Mucosa of stomach (tissue), 1 donor: ENCODE measurements around the gene CHKA.

ENCODE experiments used
- H3K27me3 ChIP-seq: one replicate; pipeline ENCODE4 v1.7.0; 2013; ENCODE audit warnings: mild to moderate bottlenecking, low read length; ENCODE audit not compliant: control insufficient read depth, insufficient read depth
- H3K36me3 ChIP-seq: one replicate; pipeline ENCODE4 v1.7.0; 2013; ENCODE audit warnings: low read length; ENCODE audit not compliant: control insufficient read depth, insufficient read depth
- H3K4me1 ChIP-seq: one replicate; pipeline ENCODE4 v1.7.0; 2013; ENCODE audit warnings: mild to moderate bottlenecking, low read length; ENCODE audit not compliant: control insufficient read depth, insufficient read depth
- H3K4me3 ChIP-seq: one replicate; pipeline ENCODE4 v1.7.0; 2013; ENCODE audit warnings: low read length
- H3K9ac ChIP-seq: one replicate; pipeline ENCODE4 v1.7.0; 2013; ENCODE audit warnings: mild to moderate bottlenecking, low read length, moderate library complexity
- H3K9me3 ChIP-seq: one replicate; pipeline ENCODE4 v1.7.0; 2013; ENCODE audit warnings: mild to moderate bottlenecking, low read length, moderate library complexity; ENCODE audit not compliant: control insufficient read depth
- donor health status: Pancreatic carcinoma.

CHKA gene

DNA sequence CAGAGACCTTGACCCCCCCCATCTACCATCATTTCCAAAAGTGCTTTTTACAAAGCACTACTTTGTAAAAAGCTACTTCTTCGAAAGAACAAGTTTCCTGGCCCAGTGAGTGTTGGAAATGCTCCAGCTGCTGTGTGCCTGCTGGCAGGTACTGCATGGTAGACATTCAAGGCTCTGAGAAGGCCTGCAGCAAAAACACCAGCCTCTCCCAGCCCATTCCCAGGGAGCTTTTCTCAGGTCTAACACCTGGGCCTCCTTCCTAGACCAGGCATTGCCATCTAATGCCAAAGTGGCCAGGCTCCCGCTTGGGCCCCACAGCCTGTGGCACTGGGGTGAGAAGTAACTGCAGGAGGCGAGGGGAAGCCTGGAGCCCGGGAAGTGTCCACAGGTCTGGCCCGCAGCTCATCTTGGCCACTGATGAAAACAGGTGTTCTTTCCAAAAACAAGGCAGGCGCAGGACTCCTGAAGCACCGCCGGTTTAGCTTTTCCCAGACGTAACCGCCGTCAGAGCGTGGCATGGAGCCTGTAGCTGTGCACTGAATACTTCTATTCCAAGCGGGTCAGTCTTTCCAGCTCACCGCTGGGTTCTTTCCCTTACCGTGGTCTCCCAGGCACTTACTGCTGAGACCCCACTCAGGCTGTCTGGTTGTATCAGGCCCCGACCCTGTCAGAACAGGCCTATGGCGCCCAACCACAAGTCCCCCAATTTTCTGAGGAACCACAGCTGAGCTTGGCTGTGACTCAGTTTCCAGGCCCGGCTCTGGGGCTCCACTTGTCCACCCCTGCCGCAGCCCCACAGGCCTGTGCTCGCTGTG is 83.6 kb downstream of the CHKA start:
- H3K36me3 ChIP-seq: peaks cover 9% of the 10 kb centered on the region

DNA sequence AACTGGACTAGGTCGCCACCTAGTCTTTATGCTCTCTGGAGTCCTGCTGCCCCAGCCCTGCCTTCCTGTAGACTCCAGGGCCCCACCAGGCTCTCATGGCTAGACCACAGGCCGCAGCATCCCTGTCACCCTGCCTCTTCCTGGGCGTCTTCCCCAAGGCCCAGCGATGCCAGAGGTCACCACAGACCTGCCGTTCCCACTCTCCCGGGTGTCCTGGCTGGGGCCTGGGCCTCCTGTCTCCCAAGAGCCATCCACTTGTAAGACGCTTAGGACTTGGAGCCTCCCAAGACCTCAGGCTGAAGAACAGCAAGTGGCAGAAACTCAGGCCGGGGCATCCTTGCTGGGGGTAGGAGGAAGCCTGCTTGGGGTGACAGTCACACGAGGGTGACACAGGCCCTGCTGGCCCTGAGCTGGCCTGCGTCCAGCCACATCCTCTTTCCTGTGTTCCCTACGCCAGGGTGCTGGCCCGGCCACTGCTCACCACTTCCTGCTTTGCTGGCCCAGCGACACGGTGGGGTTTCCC is 84.4 kb downstream of the CHKA start:
- H3K27me3 ChIP-seq: no peaks in the 10 kb centered on the region
- peaks cover 9% of the 10 kb centered on the region for H3K36me3 ChIP-seq
- H3K4me3 ChIP-seq: no peak overlapping the region
- peak overlapping the region; percentile 3 for H3K9ac ChIP-seq
- no peaks in the 10 kb centered on the region for H3K9me3 ChIP-seq
- H3K4me1 ChIP-seq: peaks cover 58% of the 10 kb centered on the region

More for the DNA sequence above, 83.6 kb downstream of the CHKA start:
- H3K27me3 ChIP-seq: no peaks in the 10 kb centered on the region
- H3K4me3 ChIP-seq: no peak overlapping the region
- H3K4me1 ChIP-seq: peaks cover 49% of the 10 kb centered on the region
- H3K9me3 ChIP-seq: no peaks in the 10 kb centered on the region
- H3K9ac ChIP-seq: peak overlapping the region; percentile 95

GRCh38 chr11:68036141-68036716 is 85.0 kb downstream of the CHKA start:
- Histone ChIP-seq H3K9ac (peak overlapping the region; percentile 3), H3K9me3 (no peaks in the 10 kb centered on the region), H3K36me3 (peaks cover 9% of the 10 kb centered on the region), H3K4me3 (no peak overlapping the region), H3K4me1 (peaks cover 63% of the 10 kb centered on the region), H3K27me3 (no peaks in the 10 kb centered on the region)

DNA sequence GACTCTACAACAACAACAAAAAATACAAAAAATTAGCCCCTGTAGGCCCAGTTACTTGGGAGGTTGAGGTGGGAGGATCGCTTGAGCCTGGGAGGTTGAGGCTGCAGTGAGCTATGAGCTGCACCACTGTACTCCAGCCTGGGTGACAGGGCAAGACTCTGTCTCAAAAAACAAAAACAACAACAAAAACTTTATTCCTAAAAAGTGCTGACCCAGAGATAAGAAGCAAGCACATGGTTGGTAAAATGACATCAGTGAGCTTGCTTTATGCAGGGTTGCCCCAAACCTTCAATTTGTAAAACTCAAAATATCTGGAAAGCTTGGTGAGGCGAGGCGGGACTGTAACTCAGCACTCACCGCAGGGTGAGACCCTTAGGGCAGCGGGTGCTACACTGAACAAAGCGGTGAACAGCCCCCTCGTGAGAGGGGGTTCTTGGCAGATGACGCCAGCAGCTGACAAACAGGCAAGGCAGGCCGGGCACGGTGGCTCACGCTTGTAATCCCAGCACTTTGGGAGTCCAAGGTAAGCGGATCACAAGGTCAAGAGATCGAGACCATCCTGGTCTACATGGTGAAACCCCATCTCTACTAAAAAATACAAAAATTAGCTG is 85.8 kb downstream of the CHKA start:
- H3K9me3 ChIP-seq: no peaks in the 10 kb centered on the region
- H3K36me3 ChIP-seq: peaks cover 9% of the 10 kb centered on the region
- H3K4me3 ChIP-seq: no peak overlapping the region
- no peaks in the 10 kb centered on the region for H3K27me3 ChIP-seq
- peaks cover 58% of the 10 kb centered on the region for H3K4me1 ChIP-seq
- H3K9ac ChIP-seq: no peak overlapping the region

DNA sequence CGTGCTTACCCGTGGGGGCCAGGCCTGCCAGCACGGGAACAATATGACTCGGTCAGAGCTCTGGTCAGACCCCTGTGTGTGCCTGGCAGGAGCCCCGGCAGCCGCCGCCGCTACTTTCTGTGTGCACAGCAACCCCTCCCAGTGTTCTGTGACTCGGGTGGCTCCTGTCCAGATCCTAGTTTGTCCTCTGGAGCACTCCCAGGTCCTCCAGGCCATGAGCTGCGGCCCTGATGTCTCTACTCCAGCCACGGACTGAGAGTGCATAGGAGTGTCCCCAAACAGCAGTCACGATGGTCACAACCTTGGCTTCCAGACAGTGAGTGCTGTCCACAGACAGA is 87.5 kb downstream of the CHKA start:
- Histone ChIP-seq H3K27me3 (no peaks in the 10 kb centered on the region), H3K36me3 (peaks cover 9% of the 10 kb centered on the region), H3K9me3 (no peaks in the 10 kb centered on the region), H3K4me3 (no peak overlapping the region), H3K4me1 (peaks cover 47% of the 10 kb centered on the region), H3K9ac (no peak overlapping the region)

GRCh38 chr11:68032997-68033707 is 88.0 kb downstream of the CHKA start:
- H3K4me1 ChIP-seq: peaks cover 42% of the 10 kb centered on the region
- H3K36me3 ChIP-seq: peaks cover 9% of the 10 kb centered on the region
- no peaks in the 10 kb centered on the region for H3K9me3 ChIP-seq
- H3K4me3 ChIP-seq: no peak overlapping the region
- H3K27me3 ChIP-seq: no peaks in the 10 kb centered on the region
- H3K9ac ChIP-seq: no peak overlapping the region

GRCh38 chr11:68032003-68032402 is 89.2 kb downstream of the CHKA start:
- Histone ChIP-seq H3K27me3 (no peaks in the 10 kb centered on the region), H3K9ac (no peak overlapping the region), H3K4me1 (peaks cover 30% of the 10 kb centered on the region), H3K9me3 (no peaks in the 10 kb centered on the region), H3K4me3 (no peak overlapping the region), H3K36me3 (peaks cover 9% of the 10 kb centered on the region)

GRCh38 chr11:68031144-68031464 is 90.1 kb downstream of the CHKA start:
- peak overlapping the region; percentile 94 for H3K9ac ChIP-seq
- peaks cover 29% of the 10 kb centered on the region for H3K4me1 ChIP-seq
- no peaks in the 10 kb centered on the region for H3K27me3 ChIP-seq
- peaks cover 9% of the 10 kb centered on the region for H3K36me3 ChIP-seq
- peak overlapping the region; percentile 99 for H3K4me3 ChIP-seq
- H3K9me3 ChIP-seq: no peaks in the 10 kb centered on the region

DNA sequence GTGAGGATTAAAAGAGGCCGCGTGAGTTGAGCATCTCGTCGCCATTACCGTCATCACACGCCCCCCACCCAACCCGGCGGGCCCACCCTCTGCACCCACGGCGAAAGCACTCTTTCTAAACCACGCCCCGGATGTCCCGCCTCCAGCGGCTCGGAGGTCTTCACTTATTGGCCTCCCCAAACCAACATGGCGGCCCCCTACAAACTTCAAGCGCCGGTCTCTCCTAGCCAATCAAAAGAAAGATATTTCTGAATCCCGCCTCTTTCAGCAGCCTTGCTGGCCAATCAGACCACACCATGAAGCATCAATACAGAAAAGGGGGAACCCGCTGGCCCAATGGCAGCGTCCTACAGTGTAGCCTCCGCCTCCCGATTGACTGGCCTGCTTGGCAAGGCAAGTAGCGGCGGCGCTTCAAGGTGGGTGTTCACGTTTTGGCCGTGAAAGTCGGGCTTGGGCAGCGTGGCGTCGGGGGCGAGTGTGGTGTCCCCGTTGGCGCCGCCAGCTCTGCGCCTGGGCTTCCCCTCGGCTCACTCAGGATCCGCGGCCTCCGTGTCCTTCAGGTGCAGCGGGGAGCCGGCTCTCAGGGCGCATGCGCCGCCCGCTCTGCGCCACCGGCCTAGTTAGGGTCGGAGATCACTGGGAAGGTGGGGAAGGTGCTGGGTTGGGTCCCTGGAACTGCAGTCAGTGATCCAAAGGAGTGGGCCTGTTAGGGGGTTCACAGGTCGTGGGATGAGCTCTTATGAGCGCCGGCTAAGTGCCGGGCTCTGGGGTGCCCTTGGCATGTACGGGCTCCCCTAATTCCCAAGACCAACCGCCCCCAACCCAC is 90.7 kb downstream of the CHKA start, which contains the start of gene NDUFS8:
TSS of gene NDUFS8 (plus strand) at position 364 of the 826 bp plus-strand sequence. CDS start 1,471 bp downstream, outside the sequence.
- Histone ChIP-seq H3K36me3 (peaks cover 9% of the 10 kb centered on the region), H3K4me1 (peaks cover 29% of the 10 kb centered on the region), H3K9ac (peak within 1 kb of the TSS; percentile 94), H3K9me3 (no peaks in the 10 kb centered on the region), H3K27me3 (no peaks in the 10 kb centered on the region), H3K4me3 (peak within 1 kb of the TSS; percentile 99)

GRCh38 chr11:68028802-68029545 is 92.2 kb downstream of the CHKA start:
- H3K27me3 ChIP-seq: no peaks in the 10 kb centered on the region
- H3K4me1 ChIP-seq: peaks cover 29% of the 10 kb centered on the region
- peaks cover 8% of the 10 kb centered on the region for H3K36me3 ChIP-seq
- no peaks in the 10 kb centered on the region for H3K9me3 ChIP-seq
- no peak overlapping the region for H3K4me3 ChIP-seq
- H3K9ac ChIP-seq: peak overlapping the region; percentile 48

DNA sequence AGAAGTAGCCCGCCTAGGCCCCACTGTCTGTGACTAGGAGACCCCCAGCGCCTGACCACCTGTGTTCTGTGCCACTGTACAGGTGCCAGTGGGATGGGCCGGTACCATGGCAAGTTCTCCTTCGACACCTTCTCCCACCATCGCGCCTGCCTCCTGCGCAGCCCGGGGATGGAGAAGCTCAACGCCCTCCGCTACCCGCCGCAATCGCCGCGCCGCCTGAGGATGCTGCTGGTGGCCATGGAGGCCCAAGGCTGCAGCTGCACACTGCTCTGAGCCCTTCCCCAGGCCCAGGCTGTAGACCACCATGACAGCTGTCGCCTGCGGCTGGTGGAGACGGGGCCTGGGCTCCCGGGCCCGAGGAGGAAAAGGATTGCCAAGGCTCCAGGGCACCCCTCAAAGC is 93.5 kb downstream of the CHKA start:
- no peak overlapping the region for H3K4me3 ChIP-seq
- no peaks in the 10 kb centered on the region for H3K27me3 ChIP-seq
- no peak overlapping the region for H3K9ac ChIP-seq
- H3K36me3 ChIP-seq: no peaks in the 10 kb centered on the region
- H3K4me1 ChIP-seq: peaks cover 21% of the 10 kb centered on the region
- no peaks in the 10 kb centered on the region for H3K9me3 ChIP-seq
